H9 (cell line): ENCODE measurements around the gene SLC25A26. TPM values are rescaled to one million over a fixed set of nuclear protein-coding genes. Genes with fewer than 3 reads are reported as not detected.
"Not testable (repeated sequence)": the region's sequence is repeated elsewhere in the genome, so short reads cannot be mapped to it uniquely, and the experiment has no call there.

Source experiments
- DNase-seq: peaks from one replicate; pipeline ENCODE4 v3.0.0-alpha.2; 2017
- H2AFZ ChIP-seq: one replicate; pipeline ENCODE4 v1.6.1; 2013; ENCODE audit warnings: mild to moderate bottlenecking, low read length, control low read depth, moderate library complexity
- H2AK5ac ChIP-seq: 2 replicates; pipeline ENCODE4 v1.6.1; 2013; ENCODE audit warnings: low read length, control low read depth, mixed read lengths; ENCODE audit not compliant: insufficient read length
- H2BK120ac ChIP-seq: one replicate; pipeline ENCODE4 v1.6.1; 2013; ENCODE audit warnings: low read depth, mild to moderate bottlenecking, low read length, control low read depth, inconsistent platforms; ENCODE audit not compliant: poor library complexity, severe bottlenecking
- H2BK12ac ChIP-seq: 2 replicates; pipeline ENCODE4 v1.6.1; 2013; ENCODE audit warnings: low read length, control low read depth, mixed read lengths, low read depth; ENCODE audit not compliant: insufficient read length
- H2BK15ac ChIP-seq: 2 replicates; pipeline ENCODE4 v1.6.1; 2013; ENCODE audit warnings: low read depth, low read length, control low read depth
- H2BK20ac ChIP-seq: one replicate; pipeline ENCODE4 v1.6.1; 2013; ENCODE audit warnings: low read depth, mild to moderate bottlenecking, low read length, control low read depth, inconsistent platforms; ENCODE audit not compliant: poor library complexity, severe bottlenecking
- H2BK5ac ChIP-seq: 2 replicates; pipeline ENCODE4 v1.6.1; 2013; ENCODE audit warnings: low read length, control low read depth, mixed read lengths; ENCODE audit not compliant: insufficient read length
- H3K14ac ChIP-seq: 2 replicates; pipeline ENCODE4 v1.6.1; 2013; ENCODE audit warnings: low read length, control low read depth; ENCODE audit not compliant: insufficient read depth
- H3K18ac ChIP-seq: 2 replicates; pipeline ENCODE4 v1.6.1; 2013; ENCODE audit warnings: low read depth, mild to moderate bottlenecking, mixed read lengths, low read length, control low read depth; ENCODE audit not compliant: insufficient read length
- H3K23ac ChIP-seq: 2 replicates; pipeline ENCODE4 v1.6.1; 2013; ENCODE audit warnings: low read length, control low read depth, mixed read lengths, low read depth; ENCODE audit not compliant: insufficient read length
- H3K23me2 ChIP-seq: 2 replicates; pipeline ENCODE4 v1.6.1; 2013; ENCODE audit warnings: low read depth, mild to moderate bottlenecking, mixed read lengths, low read length, control low read depth; ENCODE audit not compliant: insufficient read length, poor library complexity, severe bottlenecking
- H3K27ac ChIP-seq: 2 replicates; pipeline ENCODE4 v1.5.1; 2013; ENCODE audit warnings: low read length, control low read depth, mixed read lengths, low read depth; ENCODE audit not compliant: insufficient read length
- H3K27me3 ChIP-seq: 2 replicates; pipeline ENCODE4 v1.6.1; 2013; ENCODE audit warnings: low read length, control low read depth, inconsistent platforms; ENCODE audit not compliant: insufficient read depth
- H3K4ac ChIP-seq: 2 replicates; pipeline ENCODE4 v1.6.1; 2013; ENCODE audit warnings: low read depth, mild to moderate bottlenecking, control low read depth, inconsistent platforms, low read length, moderate library complexity
- H3K4me1 ChIP-seq: 2 replicates; pipeline ENCODE4 v1.6.1; 2013; ENCODE audit warnings: low read length, control low read depth, inconsistent platforms; ENCODE audit not compliant: insufficient read depth
- H3K4me2 ChIP-seq: 2 replicates; pipeline ENCODE4 v1.6.1; 2013; ENCODE audit warnings: low read length, control low read depth, mixed read lengths; ENCODE audit not compliant: insufficient read length, insufficient read depth
- H3K56ac ChIP-seq: 2 replicates; pipeline ENCODE4 v1.6.1; 2013; ENCODE audit warnings: low read depth, mild to moderate bottlenecking, mixed read lengths, low read length, control low read depth; ENCODE audit not compliant: insufficient read length
- H3K79me1 ChIP-seq: 2 replicates; pipeline ENCODE4 v1.6.1; 2013; ENCODE audit warnings: low read depth, mild to moderate bottlenecking, moderate library complexity, low read length, control low read depth, inconsistent platforms; ENCODE audit not compliant: insufficient read depth, poor library complexity, severe bottlenecking
- H3K79me2 ChIP-seq: 2 replicates; pipeline ENCODE4 v1.6.1; 2013; ENCODE audit warnings: low read length, control low read depth, inconsistent platforms; ENCODE audit not compliant: insufficient read depth
- H3K9ac ChIP-seq: 2 replicates; pipeline ENCODE4 v1.6.1; 2013; ENCODE audit warnings: low read length, control low read depth, mixed read lengths; ENCODE audit not compliant: insufficient read length; ENCODE audit errors: extremely low read depth
- H3K9me3 ChIP-seq: one replicate; pipeline ENCODE4 v1.6.1; 2013; ENCODE audit warnings: low read depth, low read length, inconsistent platforms; ENCODE audit not compliant: control insufficient read depth
- H3T11ph ChIP-seq: one replicate; pipeline ENCODE4 v1.6.1; 2013; ENCODE audit warnings: mild to moderate bottlenecking, low read length, control low read depth, inconsistent platforms
- H4K20me1 ChIP-seq: one replicate; pipeline ENCODE4 v1.6.1; 2013; ENCODE audit not compliant: control insufficient read depth, insufficient read length, insufficient read depth
- H4K5ac ChIP-seq: 2 replicates; pipeline ENCODE4 v1.6.1; 2013; ENCODE audit warnings: low read depth, mild to moderate bottlenecking, mixed read lengths, low read length, control low read depth; ENCODE audit not compliant: insufficient read length
- H4K8ac ChIP-seq: replicated peaks from 2 replicates; pipeline ENCODE4 v1.6.1; 2013; ENCODE audit warnings: low read length, control low read depth, mixed read lengths, low read depth; ENCODE audit not compliant: insufficient read length
- H4K91ac ChIP-seq: 2 replicates; pipeline ENCODE4 v1.6.1; 2013; ENCODE audit warnings: low read depth, mild to moderate bottlenecking, moderate library complexity, mixed read lengths, low read length, control low read depth; ENCODE audit not compliant: insufficient read length
- H3K27ac Mint-ChIP-seq, 3 experiments: 2 replicates in 2 of 3; 3 replicates in 1 of 3; pipeline ENCODE4 v1.8.0; 2020 to 2021; ENCODE audit warnings: mixed read lengths in 3 of 3, mild to moderate bottlenecking in 1 of 3, moderate library complexity in 1 of 3
- H3K27me3 Mint-ChIP-seq: 2 replicates; pipeline ENCODE4 v1.8.0; 2021; ENCODE audit warnings: low read depth, mild to moderate bottlenecking, moderate library complexity, mixed read lengths
- H3K36me3 Mint-ChIP-seq, 3 experiments: 2 replicates in 2 of 3; 3 replicates in 1 of 3; pipeline ENCODE4 v1.8.0; 2020 to 2021; ENCODE audit warnings: low read depth in 3 of 3, mixed read lengths in 3 of 3; ENCODE audit not compliant: insufficient read depth in 1 of 3
- H3K4me1 Mint-ChIP-seq, 2 experiments: 2 replicates each; pipeline ENCODE4 v1.8.0; 2020; ENCODE audit warnings: mixed read lengths in 2 of 2
- H3K4me3 Mint-ChIP-seq, 2 experiments: 2 replicates in 1 of 2; 3 replicates in 1 of 2; pipeline ENCODE4 v1.8.0; 2020 to 2021; ENCODE audit warnings: mild to moderate bottlenecking in 2 of 2, mixed read lengths in 2 of 2, moderate library complexity in 1 of 2
- H3K9me3 Mint-ChIP-seq, 2 experiments: 2 replicates in 1 of 2; 3 replicates in 1 of 2; pipeline ENCODE4 v1.8.0; 2020; ENCODE audit warnings: mild to moderate bottlenecking in 2 of 2, mixed read lengths in 2 of 2, moderate library complexity in 1 of 2
- WGBS: extraction: QIAGEN DNeasy Blood & Tissue Kit; methylation state at CpG from one replicate; pipeline ENCODE4 v1.1.7; 2013; ENCODE audit warnings: missing lambda C conversion rate, low lambda C conversion rate, mixed read lengths; ENCODE audit not compliant: insufficient read length; ENCODE audit errors: extremely low coverage; 5-methylcytosine and 5-hydroxymethylcytosine counted together
- total RNA-seq: library from RNA; stranded (reverse); gene quantifications from 2 replicates; pipeline ENCODE4 v1.2.1, GENCODE V29; 2021

Gene SLC25A26
- total RNA-seq, 1 experiment from 2014 or later, result 30.2 TPM

- H3K4me3 Mint-ChIP-seq, H3K27ac Mint-ChIP-seq, H3K23ac ChIP-seq, H3K9ac ChIP-seq, H3K4ac ChIP-seq, H3K27me3 Mint-ChIP-seq, H3K9me3 ChIP-seq, H3K4me2 ChIP-seq, H4K8ac ChIP-seq, DNase-seq, H2BK20ac ChIP-seq, H3K14ac ChIP-seq, H4K20me1 ChIP-seq, H3K79me2 ChIP-seq, H2BK15ac ChIP-seq, H2BK12ac ChIP-seq, H2AK5ac ChIP-seq, H3T11ph ChIP-seq, H3K27ac ChIP-seq, H2AFZ ChIP-seq, H3K27me3 ChIP-seq, H4K5ac ChIP-seq, H2BK120ac ChIP-seq, H3K18ac ChIP-seq, H3K56ac ChIP-seq, H2BK5ac ChIP-seq, H3K9me3 Mint-ChIP-seq, H3K4me1 ChIP-seq, H4K91ac ChIP-seq, H3K36me3 Mint-ChIP-seq, H3K4me1 Mint-ChIP-seq, H3K79me1 ChIP-seq, H3K23me2 ChIP-seq: not testable (repeated sequence)
- no CpG with 5 or more reads among the region's 4 CpGs for WGBS
Observed at GRCh38 chr3:66306991-66307390, 86.2 kb downstream of the SLC25A26 start.
